GM18502 (cell line): ENCODE measurements around the gene FREM1.

Experiments used
- ATAC-seq: cut with Tn5 transposase; IDR thresholded peaks from one replicate; pipeline ENCODE4 v1.9.1; 2021; ENCODE audit warnings: mild to moderate bottlenecking; ENCODE audit not compliant: unreplicated experiment, poor library complexity

Gene FREM1

GRCh38 chr9:14829204-14829603 lies 81.0 kb downstream of the FREM1 start:
- ATAC-seq, result no peak

- no peak for ATAC-seq
These were observed 82.4 kb downstream of the FREM1 start for GRCh38 chr9:14827805-14828204.

DNA sequence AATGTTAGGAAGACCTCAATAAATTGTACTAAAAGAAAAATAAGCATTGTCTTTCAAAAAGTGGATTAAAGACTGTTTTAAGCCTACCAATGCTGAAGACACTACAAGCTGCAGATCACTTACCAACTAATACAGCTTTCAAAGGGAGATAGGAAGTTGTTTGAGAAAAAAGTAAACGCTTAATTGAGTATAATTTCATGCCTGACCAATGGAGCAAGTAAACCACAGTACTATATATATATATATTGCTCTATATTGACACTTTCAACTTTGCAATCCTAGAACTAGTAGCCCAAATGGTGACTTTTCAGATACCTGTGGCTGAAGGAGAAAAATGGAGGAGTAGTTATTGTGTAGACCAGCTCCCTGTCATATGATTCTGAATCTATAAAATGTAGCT lies 85.7 kb downstream of the FREM1 start:
- ATAC-seq, result no peak

DNA sequence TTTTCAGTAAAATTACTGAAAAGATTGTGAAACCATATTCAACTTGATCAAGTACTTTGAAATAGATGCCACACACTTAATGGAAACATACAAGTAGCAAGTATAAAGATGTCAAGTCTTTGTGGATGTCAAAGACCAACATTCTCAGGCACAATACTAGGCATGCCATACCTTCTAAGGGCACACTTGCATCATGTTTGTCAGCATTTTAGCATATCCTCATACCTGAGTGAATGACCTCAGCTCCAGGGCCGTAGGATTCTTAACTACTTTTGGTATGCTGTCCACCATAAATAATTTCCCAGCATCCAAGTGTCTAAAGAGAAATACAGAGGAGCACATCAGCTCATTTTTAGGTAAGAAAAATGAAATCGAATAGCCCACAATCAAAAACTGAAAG lies 86.4 kb downstream of the FREM1 start:
- ATAC-seq, result no peak

DNA sequence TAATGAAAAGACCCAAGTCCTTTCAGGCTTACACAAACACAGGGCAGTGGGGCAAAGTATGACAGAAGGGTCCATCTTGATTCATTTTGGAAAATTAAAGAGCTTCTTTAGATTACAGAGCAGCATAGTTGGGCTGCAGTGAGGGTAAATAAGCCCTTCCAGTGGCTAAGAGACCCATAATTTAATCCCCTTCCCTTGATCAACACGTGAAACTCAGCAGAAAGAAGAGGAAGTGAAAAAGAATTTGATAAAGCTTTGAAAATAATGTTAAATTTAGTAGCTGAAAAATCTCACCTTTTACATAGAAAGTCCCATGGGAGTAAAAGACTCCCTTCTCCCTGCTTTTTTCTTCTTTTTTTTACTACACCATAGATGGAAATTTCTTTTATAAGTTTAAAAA lies 87.6 kb downstream of the FREM1 start:
- ATAC-seq, result no peak

GRCh38 chr9:14819183-14819582 lies 91.0 kb downstream of the FREM1 start:
- no peak for ATAC-seq

DNA sequence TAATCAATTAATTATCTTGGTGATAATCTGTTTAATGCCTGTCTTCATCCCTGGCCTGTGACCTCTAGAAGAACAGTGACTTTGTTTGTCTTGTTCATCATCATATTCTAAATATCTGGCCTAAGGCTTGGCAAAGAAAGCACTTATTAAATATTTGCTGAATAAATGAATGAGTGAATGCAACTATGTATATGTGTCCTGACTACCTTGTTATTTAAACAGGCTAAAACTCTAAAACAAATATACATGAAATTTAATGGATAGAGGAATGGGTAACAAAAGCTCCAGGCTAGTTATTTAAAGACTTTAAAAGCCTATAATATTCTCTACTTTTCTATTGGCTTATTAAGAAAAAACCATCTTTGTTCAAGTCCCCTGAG lies 96.0 kb downstream of the FREM1 start:
- no peak for ATAC-seq

DNA sequence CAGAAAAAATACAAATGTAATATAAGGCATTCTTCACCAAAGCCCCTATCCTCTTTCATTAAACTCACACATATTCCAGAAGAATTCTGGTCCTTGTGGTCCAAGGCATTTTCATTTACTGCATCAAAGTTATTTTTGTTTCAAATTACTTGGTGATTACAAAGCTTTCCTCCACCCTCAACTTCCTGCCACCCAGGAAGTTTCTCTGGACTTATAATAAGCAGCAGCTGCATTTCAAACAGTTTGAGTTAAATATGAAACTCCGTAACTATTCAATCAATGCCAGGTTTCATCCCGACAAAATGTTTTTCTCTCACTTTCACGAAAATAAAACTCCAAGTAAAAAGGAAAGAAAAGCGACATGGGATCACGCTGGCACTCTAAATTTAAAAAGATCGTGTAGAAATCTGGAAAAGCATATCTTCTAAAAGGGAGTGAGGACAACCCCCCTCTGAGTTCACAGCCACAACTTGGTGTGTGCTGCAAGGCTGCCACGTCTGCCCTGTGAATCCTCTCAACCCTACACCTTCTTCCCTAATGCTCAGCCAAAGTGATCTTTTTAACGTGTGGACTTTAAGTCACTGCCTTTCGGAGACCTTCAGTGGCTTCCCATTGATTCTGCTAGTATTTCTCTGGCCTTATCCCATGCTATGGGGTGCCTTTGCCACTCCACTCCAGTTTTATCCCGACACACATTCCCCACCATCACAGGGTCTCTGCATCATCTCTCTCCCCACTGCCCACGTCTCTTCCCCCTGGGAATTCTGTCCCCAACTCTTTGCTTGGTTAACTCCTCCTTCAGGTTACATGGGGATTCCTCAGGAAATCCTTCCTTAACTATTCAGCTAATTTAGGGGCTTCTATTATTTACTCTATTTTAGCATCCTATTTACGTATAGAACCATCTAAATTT lies 96.6 kb downstream of the FREM1 start:
- no peak for ATAC-seq

- no peak for ATAC-seq
These were observed 97.4 kb downstream of the FREM1 start for GRCh38 chr9:14812806-14813205.

DNA sequence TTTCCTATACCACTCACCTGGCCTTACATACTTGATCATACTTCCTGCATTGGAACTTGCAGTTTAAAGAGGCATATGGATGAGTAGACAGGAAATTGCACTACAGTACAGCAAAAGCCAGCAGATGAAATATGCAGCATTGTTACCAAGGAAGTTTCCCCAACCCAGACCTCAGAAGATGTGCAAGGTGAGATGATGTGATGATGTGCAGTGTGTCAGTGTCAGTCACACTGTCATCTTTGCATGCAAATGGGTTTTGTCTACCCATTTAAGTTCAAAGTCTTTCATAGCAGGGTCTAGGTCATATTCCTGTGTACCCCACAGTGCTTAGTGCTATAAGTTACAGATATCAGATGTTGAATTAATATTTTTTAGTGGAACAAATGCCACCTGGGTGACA lies 98.4 kb downstream of the FREM1 start:
- ATAC-seq, result no peak

- no peak for ATAC-seq
These were observed 103.2 kb downstream of the FREM1 start for GRCh38 chr9:14806941-14807520.

- no peak for ATAC-seq
These were observed 111.2 kb downstream of the FREM1 start for GRCh38 chr9:14799030-14799429.

DNA sequence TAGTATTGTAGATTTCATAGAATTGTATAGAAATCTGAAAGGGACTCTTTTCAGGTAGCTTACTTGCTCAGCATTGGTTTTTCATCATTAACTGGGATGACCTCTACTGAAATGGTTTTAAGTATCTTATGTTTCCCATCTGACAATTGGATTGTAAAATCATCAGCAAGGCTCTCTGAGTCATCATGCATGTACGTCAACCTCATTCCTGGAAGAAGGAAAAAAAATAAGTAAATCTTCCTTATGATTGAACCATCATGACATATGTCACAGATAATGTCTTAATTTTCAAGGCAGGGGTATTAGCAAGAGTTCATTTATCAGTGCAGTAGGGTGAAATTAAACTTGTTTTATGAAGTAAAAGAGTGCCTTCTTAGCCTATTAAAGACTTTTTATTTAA lies 112.8 kb downstream of the FREM1 start:
- ATAC-seq, result no peak

GRCh38 chr9:14793389-14793788 lies 116.8 kb downstream of the FREM1 start:
- ATAC-seq, result no peak

DNA sequence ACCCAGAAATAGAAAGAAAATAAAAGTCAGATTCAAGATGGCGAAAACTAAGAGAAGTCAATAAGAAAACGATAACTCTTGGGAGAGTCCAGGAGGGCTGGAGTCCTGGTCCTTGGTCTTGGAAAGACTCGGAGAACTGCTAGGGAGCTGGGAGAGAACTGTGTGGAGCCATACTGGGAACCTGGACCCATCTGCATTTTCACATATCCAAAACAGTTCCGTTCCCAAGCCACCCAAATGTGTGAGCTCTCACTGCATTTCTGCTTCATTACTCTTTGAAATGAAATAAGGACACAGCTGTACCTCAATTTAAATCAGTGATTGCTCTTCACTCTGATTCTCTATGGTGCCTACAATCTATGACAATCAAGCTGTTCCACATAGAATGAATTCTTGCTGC lies 119.6 kb downstream of the FREM1 start:
- ATAC-seq, result no peak

DNA sequence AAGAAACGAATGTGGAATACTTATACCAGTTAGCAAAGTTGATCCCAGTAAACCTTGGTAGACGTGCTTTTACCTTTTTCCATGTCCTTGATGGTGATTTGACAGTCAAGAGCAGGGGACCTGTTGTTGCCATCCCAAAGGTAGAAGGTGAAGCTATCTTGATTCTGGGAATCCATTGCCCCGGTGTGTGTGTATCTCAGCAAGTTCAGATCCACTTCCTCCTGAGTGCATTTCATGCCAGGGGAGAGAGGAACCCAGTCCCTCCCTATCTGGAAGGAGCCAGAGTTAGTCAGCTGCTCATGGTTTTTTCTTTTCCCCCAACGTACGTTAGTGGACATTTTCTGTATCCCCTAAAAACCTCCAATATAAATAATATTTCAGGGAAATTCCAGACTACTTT lies 121.4 kb downstream of the FREM1 start:
- ATAC-seq, result no peak

DNA sequence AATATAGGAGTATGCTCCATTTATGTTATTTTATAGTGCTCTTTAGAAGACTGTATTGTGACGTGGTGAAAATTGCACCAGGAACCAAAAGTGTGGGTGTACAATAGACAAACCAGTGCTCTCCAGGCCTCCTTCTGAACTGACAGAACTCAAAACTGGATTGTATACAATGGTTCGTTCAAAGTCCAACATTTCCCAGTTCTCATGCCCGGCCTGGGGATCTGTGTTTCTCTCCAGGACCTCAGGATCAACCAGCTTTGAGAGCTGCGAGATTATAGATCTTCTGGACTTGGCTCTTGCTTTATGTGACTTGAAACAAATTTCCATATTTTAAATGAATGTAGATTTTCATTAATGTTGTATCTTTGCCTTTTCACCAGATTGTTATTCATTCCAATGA lies 126.9 kb downstream of the FREM1 start:
- ATAC-seq, result no peak

GRCh38 chr9:14782286-14783051 lies 127.8 kb downstream of the FREM1 start:
- ATAC-seq, result no peak

DNA sequence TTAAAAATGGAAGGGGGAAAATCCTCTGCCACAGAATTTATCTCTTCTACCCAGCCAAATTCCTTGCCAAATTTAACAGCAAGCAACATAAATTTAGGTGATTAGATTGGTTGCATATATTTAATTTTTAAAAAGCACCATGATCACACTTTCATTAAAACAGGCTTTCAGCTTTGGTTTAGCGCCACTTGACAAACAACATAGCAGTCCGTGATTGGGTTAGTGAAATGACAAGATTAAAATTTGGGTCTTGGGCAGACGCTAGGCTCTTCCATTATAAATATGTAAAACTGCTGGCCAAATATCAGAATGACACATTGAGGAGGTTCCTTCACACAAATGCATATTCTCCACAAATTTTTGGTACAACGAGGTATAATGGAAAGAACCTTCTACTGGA lies 129.5 kb downstream of the FREM1 start:
- ATAC-seq, result no peak

- ATAC-seq, result no peak
These were observed 130.0 kb downstream of the FREM1 start for GRCh38 chr9:14780251-14780650.

DNA sequence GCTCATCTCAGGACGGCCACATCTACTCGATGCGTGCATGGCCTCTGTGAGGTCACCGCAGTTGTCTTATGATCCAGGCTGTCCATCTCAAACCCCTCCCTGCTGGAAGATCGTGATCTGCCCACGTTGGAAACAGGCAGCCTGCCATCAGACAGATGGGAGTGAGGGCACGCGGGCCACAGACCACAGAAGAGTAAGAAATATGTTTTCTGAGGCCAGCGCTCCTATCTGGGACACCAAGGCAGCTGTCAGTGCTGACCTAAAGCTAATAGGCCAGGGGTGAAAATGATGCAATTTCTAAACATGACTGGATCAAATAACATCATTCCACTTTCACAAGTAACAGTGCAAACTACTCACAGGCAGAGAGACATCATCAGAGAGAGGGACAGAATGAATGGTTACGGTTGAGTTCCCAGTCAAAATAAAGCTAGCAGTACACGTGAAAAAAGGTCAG lies 130.6 kb downstream of the FREM1 start:
- no peak for ATAC-seq
